GM23338 (cell line): Measurements from ENCODE around the gene DUSP5.

ENCODE experiments used
- CTCF ChIP-seq, 2 experiments: fragments of 200-600 bp in 1 of 2; sonication (generic) in 1 of 2; conservative IDR thresholded peaks; 2 replicates each; pipeline versions ENCODE4 v1.5.1 to v1.6.1; 2016 to 2017; ENCODE audit warnings: antibody characterized with exemption in 2 of 2, low read depth in 2 of 2, mild to moderate bottlenecking in 2 of 2, moderate library complexity in 1 of 2
- EZH2phosphoT487 ChIP-seq: fragments of 200-600 bp; sonication (generic); IDR thresholded peaks from one replicate; pipeline ENCODE4 v1.8.1; 2018; ENCODE audit warnings: antibody characterized with exemption; ENCODE audit not compliant: unreplicated experiment
- POLR2AphosphoS5 ChIP-seq: IDR thresholded peaks from 2 replicates; pipeline ENCODE4 v1.6.1; 2016; ENCODE audit warnings: antibody characterized with exemption, low read depth
- ZNF331 ChIP-seq: fragments of 250-450 bp; sonication (Bioruptor Pico); IDR thresholded peaks from 2 replicates; pipeline ENCODE4 v1.5.0; 2020; ENCODE audit warnings: low read depth, mild to moderate bottlenecking, moderate library complexity

GRCh38 chr10:110531687-110532086 lies 34.0 kb downstream of the DUSP5 start:
- TF ChIP-seq CTCF (conservative IDR thresholded peaks at IDR 0.05; ENCODE audit: low read depth in 2 of 2) (no peak), EZH2phosphoT487 (no peak), ZNF331 (no peak), POLR2AphosphoS5 (no peak)
